HepG2 (cell line): ENCODE data around the gene EIF4G3. TPM values are rescaled to one million over a fixed set of nuclear protein-coding genes. Genes with fewer than 3 reads are reported as not detected.

Experiments
- ATAC-seq: fragments of 200-7000 bp; cut with Tn5 transposase; 3 replicates; pipeline ENCODE4 v1.9.1; 2020; ENCODE audit warnings: mild to moderate bottlenecking, moderate library complexity
- BruUV-seq: library from RNA; stranded (reverse); fragments of 400-500 nt; replicated peaks from 2 replicates; lab custom pipeline; 2021; lab: Mats Ljungman, UMichigan
- CTCF ChIA-PET: fragments of 300-600 bp; formaldehyde crosslinking; extraction: SDS; loops from one replicate; lab custom pipeline; 2021; ENCODE audit warnings: low total read pairs, inconsistent platforms, low intra/inter-chr PET ratio; lab: Yijun Ruan, JAX
- POLR2A ChIA-PET: fragments of 350-600 bp; sonication (Branson Sonifier 250); formaldehyde crosslinking; loops from one replicate; lab custom pipeline; 2020; ENCODE audit warnings: antibody characterized with exemption, inconsistent platforms; lab: Yijun Ruan, JAX
- DNase-seq: peaks from one replicate; pipeline ENCODE4 v3.0.0-alpha.2; 2015; ENCODE audit warnings: low spot score
- FAIRE-seq: peaks from 3 replicates; lab custom pipeline; 2011; peaks lifted over from hg19 to GRCh38; lab: Jason Lieb, UNC
- H2AFZ ChIP-seq: one replicate; pipeline ENCODE4 v1.6.1; 2011; ENCODE audit warnings: low read length, inconsistent platforms
- H3K27ac ChIP-seq: fragments of 300-600 bp; 3 replicates; pipeline ENCODE4 v1.8.0; 2011; ENCODE audit warnings: mixed run types, mild to moderate bottlenecking, mixed read lengths, low read length, inconsistent platforms; ENCODE audit not compliant: insufficient read depth; ENCODE audit errors: extremely low read length
- H3K27me3 ChIP-seq, 2 experiments: fragments of 200-600 bp in 1 of 2; 2 replicates in 1 of 2; 3 replicates in 1 of 2; pipeline versions ENCODE4 v1.6.0 to v1.8.0; 2011; ENCODE audit warnings: low read length in 2 of 2, mild to moderate bottlenecking in 2 of 2, moderate library complexity in 2 of 2, inconsistent platforms in 1 of 2; ENCODE audit not compliant: insufficient read depth in 2 of 2, control insufficient read depth in 1 of 2
- H3K36me3 ChIP-seq, 2 experiments: fragments of 200-600 bp in 1 of 2; replicated peaks in 1 of 2; 2 replicates in 1 of 2; 3 replicates in 1 of 2; pipeline versions ENCODE4 v1.5.1 to v1.8.0; 2011; ENCODE audit warnings: low read length in 2 of 2, inconsistent platforms in 1 of 2; ENCODE audit not compliant: insufficient read depth in 2 of 2, control insufficient read depth in 1 of 2
- H3K4me1 ChIP-seq: 2 replicates; pipeline ENCODE4 v1.5.1; 2012; ENCODE audit warnings: low read length, inconsistent platforms; ENCODE audit not compliant: insufficient read depth
- H3K4me2 ChIP-seq: 2 replicates; pipeline ENCODE4 v1.6.0; 2011; ENCODE audit warnings: low read depth, low read length, inconsistent platforms
- H3K4me3 ChIP-seq, 3 experiments: fragments of 200-600 bp in 1 of 3; sonication (generic), shearing (Covaris generic) in 1 of 3; replicated peaks in 1 of 3; 2 replicates each; pipeline ENCODE4 v1.5.1; 2011 to 2016; ENCODE audit warnings: low read length in 3 of 3, inconsistent platforms in 2 of 3, low read depth in 2 of 3, mild to moderate bottlenecking in 2 of 3, control low read depth in 1 of 3, mixed read lengths in 1 of 3; ENCODE audit not compliant: insufficient read depth in 1 of 3
- H3K79me2 ChIP-seq: one replicate; pipeline ENCODE4 v1.6.1; 2011; ENCODE audit warnings: low read length, inconsistent platforms; ENCODE audit not compliant: insufficient read depth
- H3K9ac ChIP-seq: 2 replicates; pipeline ENCODE4 v1.6.0; 2011; ENCODE audit warnings: mild to moderate bottlenecking, low read depth, low read length, inconsistent platforms; ENCODE audit not compliant: insufficient read depth
- H3K9me3 ChIP-seq: 2 replicates; pipeline ENCODE4 v1.5.1; 2012; ENCODE audit warnings: mild to moderate bottlenecking, low read length
- H4K20me1 ChIP-seq: 2 replicates; pipeline ENCODE4 v1.6.0; 2011; ENCODE audit warnings: inconsistent platforms, mild to moderate bottlenecking, low read length, moderate library complexity; ENCODE audit not compliant: insufficient read depth
- FOSL1 ChIP-seq: sonication (generic); formaldehyde crosslinking; IDR thresholded peaks from 2 replicates; pipeline ENCODE4 v1.9.0; 2021; ENCODE audit warnings: missing genetic modification reagents, borderline replicate concordance
- MYC ChIP-seq: sonication (generic); formaldehyde crosslinking; IDR thresholded peaks from 2 replicates; pipeline ENCODE4 v1.9.0; 2021; ENCODE audit warnings: missing genetic modification reagents, borderline replicate concordance
- PCBP1 ChIP-seq: fragments of 200-400 bp; formaldehyde crosslinking; IDR thresholded peaks from 2 replicates; pipeline ENCODE4 v1.6.1; 2017; ENCODE audit warnings: mild to moderate bottlenecking, low read depth, low read length, borderline replicate concordance
- SALL1 ChIP-seq: sonication (generic); formaldehyde crosslinking; IDR thresholded peaks from 2 replicates; pipeline ENCODE4 v1.8.0; 2022; ENCODE audit warnings: mild to moderate bottlenecking, missing genetic modification reagents
- ZNF543 ChIP-seq: sonication (generic); formaldehyde crosslinking; IDR thresholded peaks from 2 replicates; pipeline ENCODE4 v1.4.0; 2020; ENCODE audit warnings: mild to moderate bottlenecking, missing genetic modification reagents
- ZNF567 ChIP-seq: sonication (generic); formaldehyde crosslinking; IDR thresholded peaks from 2 replicates; pipeline ENCODE4 v1.8.1; 2023; ENCODE audit warnings: mild to moderate bottlenecking, missing genetic modification reagents, borderline replicate concordance
- ZNF816 ChIP-seq: sonication (generic); formaldehyde crosslinking; IDR thresholded peaks from 2 replicates; pipeline ENCODE4 v1.8.0; 2022; ENCODE audit warnings: missing genetic modification reagents, mild to moderate bottlenecking, borderline replicate concordance
- WGBS: methylation state at CpG from one replicate; pipeline ENCODE4 v1.1.6; 2017; ENCODE audit warnings: low lambda C conversion rate; 5-methylcytosine and 5-hydroxymethylcytosine counted together
- in situ Hi-C: cut with HindIII; loops from 2 replicates; pipeline ENCODE4 v1.10.0; 2017; ENCODE audit warnings: low pct_unique_long_range_greater_than_20kb; ENCODE audit not compliant: extremely low pct_ligation_motif_present
- intact Hi-C: fragments of 100-400 bp; cut with micrococcal nuclease; formaldehyde crosslinking; loops from one replicate; pipeline ENCODE4 v1.10.0; 2022; ENCODE audit not compliant: unreplicated experiment
- polyA plus RNA-seq, 8 experiments: library from polyadenylated mRNA; depleted of rRNA in 3 of 8; stranded (reverse) in 7 of 8; unstranded in 1 of 8; fragments of >200 nt; fragmentation: Illumina TruSeq in 4 of 8; extraction: Trizol in 4 of 8; gene quantifications; 2 replicates each; pipeline versions ENCODE4 v1.2.1 to v1.2.3, GENCODE V29; 2011 to 2016; ENCODE audit warnings: low read depth in 4 of 8, missing spikeins in 1 of 8, mixed read lengths in 1 of 8; ENCODE audit not compliant: insufficient read depth in 1 of 8
- total RNA-seq, 5 experiments: library from RNA; depleted of rRNA; stranded (reverse); fragments of >200 nt; fragmentation: Illumina TruSeq; extraction: Trizol; gene quantifications; 2 replicates each; pipeline ENCODE4 v1.2.3, GENCODE V29; 2016; ENCODE audit warnings: low read depth in 1 of 5
- TF ChIP-seq, protein P1 (sequence below): sonication (generic); formaldehyde crosslinking; IDR thresholded peaks from 2 replicates; pipeline ENCODE4 v1.5.0; 2020; ENCODE audit warnings: mild to moderate bottlenecking, low read depth, missing genetic modification reagents, borderline replicate concordance
- TF ChIP-seq, protein P2 (sequence below): sonication (generic); formaldehyde crosslinking; IDR thresholded peaks from 2 replicates; pipeline ENCODE4 v1.4.0; 2020; ENCODE audit warnings: missing genetic modification reagents
- TF ChIP-seq, protein P3 (sequence below): sonication (generic); formaldehyde crosslinking; IDR thresholded peaks from 2 replicates; pipeline ENCODE4 v1.5.0; 2020; ENCODE audit warnings: missing genetic modification reagents
- TF ChIP-seq, protein P4 (sequence below): sonication (generic); formaldehyde crosslinking; IDR thresholded peaks from 2 replicates; pipeline ENCODE4 v1.5.0; 2020; ENCODE audit warnings: mild to moderate bottlenecking, missing genetic modification reagents

The EIF4G3 gene
- total and polyA plus RNA-seq, 2 of the 13 experiments (the other 11 are each of a cell fraction or from before 2014, with no cell fraction given), result 22.2 to 27.6 TPM

DNA sequence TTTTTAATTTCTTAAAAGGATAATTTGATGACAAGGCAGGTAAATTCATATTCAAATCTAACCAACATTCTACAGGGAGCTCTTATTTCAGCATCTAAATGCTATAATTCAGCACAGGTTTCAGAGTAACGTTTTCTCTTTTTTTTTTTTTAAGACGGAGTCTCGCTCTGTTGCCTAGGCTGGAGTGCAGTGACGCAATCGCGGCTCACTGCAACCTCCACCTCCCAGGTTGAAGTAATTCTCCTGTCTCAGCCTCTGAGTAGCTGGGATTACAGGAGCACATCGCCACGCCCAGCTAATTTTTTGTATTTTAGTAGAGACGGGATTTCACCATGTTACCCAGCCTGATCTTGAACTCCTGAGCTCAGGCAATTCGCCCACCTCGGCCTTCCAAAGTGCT is 66.5 kb downstream of the EIF4G3 start:
- H3K9ac ChIP-seq, result no peak overlapping the region
- no peak overlapping the region for H3K4me2 ChIP-seq
- ChIA-PET CTCF (no interaction called here), POLR2A (no interaction called here)
- H3K79me2 ChIP-seq, result peaks cover 7% of the 10 kb centered on the region
- no peaks in the 10 kb centered on the region; a peak in 1 of 5 replicates for H3K36me3 ChIP-seq
- no peak overlapping the region for H3K27ac ChIP-seq
- H3K4me3 ChIP-seq, result no peak overlapping the region
- 97% methylated on average over 11 of the region's 11 CpGs for WGBS
- no peaks in the 10 kb centered on the region for H4K20me1 ChIP-seq
- H3K27me3 ChIP-seq, result no peaks in the 10 kb centered on the region
- BruUV-seq, result no TSS peak
- DNase-seq (no peak), FAIRE-seq (no peak)
- intact Hi-C loops (no loop called here), in situ Hi-C loops (no loop called here)
- H3K9me3 ChIP-seq, result no peaks in the 10 kb centered on the region
- H2AFZ ChIP-seq, result no peak overlapping the region
- TF ChIP-seq, protein P1, sequence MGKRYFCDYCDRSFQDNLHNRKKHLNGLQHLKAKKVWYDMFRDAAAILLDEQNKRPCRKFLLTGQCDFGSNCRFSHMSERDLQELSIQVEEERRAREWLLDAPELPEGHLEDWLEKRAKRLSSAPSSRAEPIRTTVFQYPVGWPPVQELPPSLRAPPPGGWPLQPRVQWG, result no peak
- no peak for TF ChIP-seq SALL1 (CRISPR knock-in tag)
- TF ChIP-seq MYC (CRISPR knock-in tag), result no peak
- no peak for TF ChIP-seq FOSL1 (CRISPR knock-in tag)
- TF ChIP-seq ZNF543 (CRISPR knock-in tag), result no peak
- TF ChIP-seq, protein P2, sequence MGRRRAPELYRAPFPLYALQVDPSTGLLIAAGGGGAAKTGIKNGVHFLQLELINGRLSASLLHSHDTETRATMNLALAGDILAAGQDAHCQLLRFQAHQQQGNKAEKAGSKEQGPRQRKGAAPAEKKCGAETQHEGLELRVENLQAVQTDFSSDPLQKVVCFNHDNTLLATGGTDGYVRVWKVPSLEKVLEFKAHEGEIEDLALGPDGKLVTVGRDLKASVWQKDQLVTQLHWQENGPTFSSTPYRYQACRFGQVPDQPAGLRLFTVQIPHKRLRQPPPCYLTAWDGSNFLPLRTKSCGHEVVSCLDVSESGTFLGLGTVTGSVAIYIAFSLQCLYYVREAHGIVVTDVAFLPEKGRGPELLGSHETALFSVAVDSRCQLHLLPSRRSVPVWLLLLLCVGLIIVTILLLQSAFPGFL (CRISPR knock-in tag), result no peak
- no peak for TF ChIP-seq PCBP1
- TF ChIP-seq, protein P3, sequence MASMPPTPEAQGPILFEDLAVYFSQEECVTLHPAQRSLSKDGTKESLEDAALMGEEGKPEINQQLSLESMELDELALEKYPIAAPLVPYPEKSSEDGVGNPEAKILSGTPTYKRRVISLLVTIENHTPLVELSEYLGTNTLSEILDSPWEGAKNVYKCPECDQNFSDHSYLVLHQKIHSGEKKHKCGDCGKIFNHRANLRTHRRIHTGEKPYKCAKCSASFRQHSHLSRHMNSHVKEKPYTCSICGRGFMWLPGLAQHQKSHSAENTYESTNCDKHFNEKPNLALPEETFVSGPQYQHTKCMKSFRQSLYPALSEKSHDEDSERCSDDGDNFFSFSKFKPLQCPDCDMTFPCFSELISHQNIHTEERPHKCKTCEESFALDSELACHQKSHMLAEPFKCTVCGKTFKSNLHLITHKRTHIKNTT (CRISPR knock-in tag), result no peak
- TF ChIP-seq ZNF567 (CRISPR knock-in tag), result no peak
- no peak for TF ChIP-seq ZNF816 (CRISPR knock-in tag)
- TF ChIP-seq, protein P4, sequence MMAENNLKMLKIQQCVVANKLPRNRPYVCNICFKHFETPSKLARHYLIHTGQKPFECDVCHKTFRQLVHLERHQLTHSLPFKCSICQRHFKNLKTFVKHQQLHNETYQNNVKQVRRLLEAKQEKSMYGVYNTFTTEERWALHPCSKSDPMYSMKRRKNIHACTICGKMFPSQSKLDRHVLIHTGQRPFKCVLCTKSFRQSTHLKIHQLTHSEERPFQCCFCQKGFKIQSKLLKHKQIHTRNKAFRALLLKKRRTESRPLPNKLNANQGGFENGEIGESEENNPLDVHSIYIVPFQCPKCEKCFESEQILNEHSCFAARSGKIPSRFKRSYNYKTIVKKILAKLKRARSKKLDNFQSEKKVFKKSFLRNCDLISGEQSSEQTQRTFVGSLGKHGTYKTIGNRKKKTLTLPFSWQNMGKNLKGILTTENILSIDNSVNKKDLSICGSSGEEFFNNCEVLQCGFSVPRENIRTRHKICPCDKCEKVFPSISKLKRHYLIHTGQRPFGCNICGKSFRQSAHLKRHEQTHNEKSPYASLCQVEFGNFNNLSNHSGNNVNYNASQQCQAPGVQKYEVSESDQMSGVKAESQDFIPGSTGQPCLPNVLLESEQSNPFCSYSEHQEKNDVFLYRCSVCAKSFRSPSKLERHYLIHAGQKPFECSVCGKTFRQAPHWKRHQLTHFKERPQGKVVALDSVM (CRISPR knock-in tag), result no peak
- TF ChIP-seq, all 625 proteins: peak for 0
- H3K4me1 ChIP-seq, result peaks cover 28% of the 10 kb centered on the region
- ATAC-seq, result no peak
